Astrocyte of the spinal cord (primary cell): ENCODE results near the gene AMN.

Source experiments
- DNase-seq: peaks from one replicate; pipeline ENCODE4 v3.0.0; 2011; ENCODE audit warnings: low read depth, low spot score
- H3K4me3 ChIP-seq: 2 replicates; pipeline ENCODE4 v1.5.1; 2011; ENCODE audit warnings: low read depth, mild to moderate bottlenecking, low read length, moderate library complexity
- in situ Hi-C: cut with HindIII; loops from 2 replicates; pipeline ENCODE4 v1.10.0; 2017; ENCODE audit warnings: low sequenced_read_pairs
- TF ChIP-seq, protein P1 (sequence below): IDR thresholded peaks from 2 replicates; pipeline ENCODE4 v1.5.1; 2012; ENCODE audit warnings: low read depth, mild to moderate bottlenecking, low read length, inconsistent platforms

Gene AMN

DNA sequence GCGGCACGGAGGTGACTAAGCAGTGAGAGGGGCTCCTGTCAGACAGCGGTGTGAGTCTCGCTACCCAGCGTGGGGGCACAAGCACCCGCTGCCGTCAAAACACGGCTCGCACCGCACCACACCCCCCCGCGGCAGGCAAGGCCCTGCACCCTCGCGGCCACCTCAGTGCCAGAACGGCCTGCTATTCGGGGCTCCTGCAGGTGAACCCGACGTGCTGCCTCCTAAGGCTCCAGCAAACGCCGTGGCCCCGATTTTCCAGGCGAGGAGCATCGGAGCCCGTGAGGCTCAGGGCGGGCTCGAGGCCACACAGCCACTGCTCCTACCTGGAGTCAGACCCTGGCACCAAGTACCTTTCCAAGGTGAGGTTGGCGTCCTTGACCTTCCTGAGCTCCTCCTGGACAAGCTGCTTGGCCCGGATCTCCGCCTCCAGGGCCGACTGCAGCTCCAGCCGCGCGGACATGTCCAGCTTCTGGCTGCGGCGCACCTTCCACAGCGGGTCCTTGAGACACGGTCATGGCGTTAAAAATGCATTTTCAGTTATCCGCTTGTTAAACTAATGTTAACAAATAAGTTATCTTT lies 41.8 kb downstream of the AMN start:
- in situ Hi-C loops: no loop called here
- H3K4me3 ChIP-seq: no peak overlapping the region
- TF ChIP-seq, protein P1, sequence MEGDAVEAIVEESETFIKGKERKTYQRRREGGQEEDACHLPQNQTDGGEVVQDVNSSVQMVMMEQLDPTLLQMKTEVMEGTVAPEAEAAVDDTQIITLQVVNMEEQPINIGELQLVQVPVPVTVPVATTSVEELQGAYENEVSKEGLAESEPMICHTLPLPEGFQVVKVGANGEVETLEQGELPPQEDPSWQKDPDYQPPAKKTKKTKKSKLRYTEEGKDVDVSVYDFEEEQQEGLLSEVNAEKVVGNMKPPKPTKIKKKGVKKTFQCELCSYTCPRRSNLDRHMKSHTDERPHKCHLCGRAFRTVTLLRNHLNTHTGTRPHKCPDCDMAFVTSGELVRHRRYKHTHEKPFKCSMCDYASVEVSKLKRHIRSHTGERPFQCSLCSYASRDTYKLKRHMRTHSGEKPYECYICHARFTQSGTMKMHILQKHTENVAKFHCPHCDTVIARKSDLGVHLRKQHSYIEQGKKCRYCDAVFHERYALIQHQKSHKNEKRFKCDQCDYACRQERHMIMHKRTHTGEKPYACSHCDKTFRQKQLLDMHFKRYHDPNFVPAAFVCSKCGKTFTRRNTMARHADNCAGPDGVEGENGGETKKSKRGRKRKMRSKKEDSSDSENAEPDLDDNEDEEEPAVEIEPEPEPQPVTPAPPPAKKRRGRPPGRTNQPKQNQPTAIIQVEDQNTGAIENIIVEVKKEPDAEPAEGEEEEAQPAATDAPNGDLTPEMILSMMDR: no peak
- DNase-seq: no peak

GRCh38 chr14:102965282-102965681 lies 42.8 kb downstream of the AMN start:
- TF ChIP-seq, protein P1: no peak
- H3K4me3 ChIP-seq: no peak overlapping the region
- in situ Hi-C loops: no loop called here
- DNase-seq: no peak

DNA sequence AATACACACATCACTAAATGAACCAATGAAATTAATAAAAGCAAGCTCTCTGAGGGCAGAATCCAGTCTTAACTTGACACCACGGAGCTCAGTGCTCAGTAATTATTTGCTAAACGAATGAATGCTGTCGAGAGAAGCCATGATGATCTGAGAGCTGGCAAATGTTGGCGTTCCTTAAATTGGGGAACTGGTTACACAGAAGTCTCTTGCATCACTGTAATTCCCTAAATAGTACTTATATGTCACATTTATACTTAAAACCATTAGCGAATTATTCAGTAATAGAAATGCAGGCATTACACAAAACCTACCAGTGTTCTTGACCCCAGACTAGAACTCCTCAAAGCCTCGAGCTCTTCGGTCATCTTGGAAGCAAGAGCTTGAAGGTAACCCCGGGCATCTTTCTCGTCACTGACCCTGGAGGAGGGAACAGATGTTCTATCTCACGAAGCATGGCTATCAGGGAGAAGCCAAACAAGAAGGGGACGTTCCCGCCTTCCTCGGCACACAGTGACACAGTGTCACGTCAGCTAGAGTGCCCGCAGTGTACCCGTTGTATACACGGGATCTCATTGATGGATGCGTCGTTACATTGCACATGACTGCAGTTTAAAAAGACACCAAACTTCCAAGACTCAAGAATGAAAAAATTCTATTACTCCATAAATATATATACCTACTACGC lies 43.6 kb downstream of the AMN start:
- TF ChIP-seq, protein P1: no peak
- in situ Hi-C loops: no loop called here
- H3K4me3 ChIP-seq: no peak overlapping the region
- DNase-seq: no peak

DNA sequence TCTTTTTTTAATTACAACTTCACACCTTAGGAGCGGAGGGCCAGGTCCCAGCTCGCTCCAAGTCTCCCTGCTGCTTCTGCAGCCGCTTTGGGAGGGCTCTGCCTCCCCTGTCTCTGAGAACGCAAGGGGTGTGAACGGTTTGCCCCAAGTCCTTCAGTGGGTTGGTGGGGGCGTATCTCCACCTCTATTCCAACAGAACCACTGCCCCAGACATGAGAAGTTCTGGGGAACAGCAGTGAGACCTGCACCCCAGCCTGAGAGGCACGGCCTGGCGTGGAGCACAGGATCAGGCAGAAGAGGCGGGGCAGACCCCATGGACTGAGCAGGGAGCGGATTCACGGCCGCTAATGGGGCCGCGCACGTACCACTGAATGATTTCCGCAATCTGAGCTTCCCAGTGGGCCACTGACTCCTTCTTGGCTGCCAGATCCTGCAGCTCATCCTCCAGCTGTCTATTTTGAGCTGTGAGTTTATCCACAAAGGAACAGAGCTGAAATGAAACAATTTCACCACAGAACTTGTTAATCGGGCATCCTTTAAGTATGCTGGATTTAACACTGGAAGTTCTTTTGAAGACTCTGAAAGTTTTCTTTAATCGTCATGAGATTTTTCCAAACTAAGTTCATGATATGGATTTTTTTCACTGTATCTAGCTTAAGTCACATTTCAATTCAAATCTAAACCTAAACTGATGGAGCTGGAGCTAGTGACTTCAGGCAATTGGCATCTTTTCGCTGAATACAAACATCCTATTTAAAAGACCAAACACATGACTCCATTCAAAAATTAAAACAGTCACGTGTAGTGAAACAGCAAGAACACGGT lies 44.4 kb downstream of the AMN start:
- in situ Hi-C loops: no loop called here
- DNase-seq: no peak
- TF ChIP-seq, protein P1: no peak
- H3K4me3 ChIP-seq: no peak overlapping the region

DNA sequence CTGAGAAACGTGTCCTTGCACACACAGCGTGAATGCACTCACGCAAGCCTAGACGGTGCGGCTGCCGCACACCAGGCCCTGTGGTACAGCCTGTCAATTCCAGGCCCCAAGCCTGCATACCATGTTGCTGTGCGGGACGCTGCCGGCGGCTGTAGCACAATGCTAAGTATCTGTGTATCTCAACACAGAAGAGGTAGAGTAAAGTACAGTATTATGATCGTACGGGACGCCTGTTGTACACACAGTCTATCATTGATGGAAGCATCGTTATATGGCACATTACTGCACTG lies 45.0 kb downstream of the AMN start:
- in situ Hi-C loops: no loop called here
- H3K4me3 ChIP-seq: no peak overlapping the region
- TF ChIP-seq, protein P1: no peak
- DNase-seq: no peak

- TF ChIP-seq, protein P1: no peak
- in situ Hi-C loops: no loop called here
- DNase-seq: no peak
- H3K4me3 ChIP-seq: no peak overlapping the region
These were observed 45.8 kb downstream of the AMN start for GRCh38 chr14:102968306-102968705.
